A172 (cell line): ENCODE data around the gene DCLK1. TPM values are rescaled to one million over a fixed set of nuclear protein-coding genes. Genes with fewer than 3 reads are reported as not detected.

ENCODE experiments used
- DNase-seq: peaks from one replicate; pipeline ENCODE4 v3.0.0-alpha.2; 2015; ENCODE audit warnings: low spot score
- total RNA-seq: library from RNA; depleted of rRNA; stranded (reverse); fragments of >200 nt; shearing (Covaris generic); gene quantifications from 2 replicates; pipeline ENCODE4 v1.2.3, GENCODE V29; 2014

DCLK1 gene
- total RNA-seq, 1 experiment from 2014 or later: 12.6 TPM

- DNase-seq: no peak
Observed at GRCh38 chr13:35898041-35898440, 233.1 kb downstream of the DCLK1 start.

GRCh38 chr13:35894636-35895035 lies 236.5 kb downstream of the DCLK1 start:
- DNase-seq: no peak

- DNase-seq: no peak
Observed at GRCh38 chr13:35892837-35893814, 238.1 kb downstream of the DCLK1 start.

- DNase-seq: peak; percentile 57
Observed at GRCh38 chr13:35891507-35892441, 239.4 kb downstream of the DCLK1 start.

- no peak for DNase-seq
Observed at GRCh38 chr13:35889560-35889959, 241.6 kb downstream of the DCLK1 start.

GRCh38 chr13:35888981-35889380 lies 242.2 kb downstream of the DCLK1 start:
- no peak for DNase-seq

GRCh38 chr13:35888457-35888883 lies 242.7 kb downstream of the DCLK1 start:
- peak; percentile 5 for DNase-seq

GRCh38 chr13:35887115-35887666 lies 244.0 kb downstream of the DCLK1 start:
- DNase-seq: peak; percentile 3

GRCh38 chr13:35886332-35887114 lies 244.7 kb downstream of the DCLK1 start:
- DNase-seq: no peak

- DNase-seq: no peak
Observed at GRCh38 chr13:35884211-35884760, 246.9 kb downstream of the DCLK1 start.

GRCh38 chr13:35882722-35883497 lies 248.3 kb downstream of the DCLK1 start:
- peak; percentile 2 for DNase-seq

GRCh38 chr13:35881360-35881759 lies 249.8 kb downstream of the DCLK1 start:
- DNase-seq: no peak

- DNase-seq: no peak
Observed at GRCh38 chr13:35879111-35879510, 252.1 kb downstream of the DCLK1 start.

GRCh38 chr13:35876601-35877000 lies 254.6 kb downstream of the DCLK1 start:
- DNase-seq: no peak

- DNase-seq: no peak
Observed at GRCh38 chr13:35874704-35875103, 256.5 kb downstream of the DCLK1 start.

GRCh38 chr13:35872369-35872768 lies 258.8 kb downstream of the DCLK1 start:
- DNase-seq: no peak

- no peak for DNase-seq
Observed at GRCh38 chr13:35871561-35871960, 259.6 kb downstream of the DCLK1 start.

GRCh38 chr13:35866801-35867200 lies 264.4 kb downstream of the DCLK1 start:
- no peak for DNase-seq

GRCh38 chr13:35865341-35866240 lies 265.6 kb downstream of the DCLK1 start:
- no peak for DNase-seq
